Transverse colon (tissue), 4 donors: ENCODE data around the gene INSL3.

Source experiments
- CTCF ChIP-seq, 5 experiments: fragments of 200-600 bp in 3 of 5; fragments of 450-650 bp in 2 of 5; sonication (generic) in 3 of 5; IDR thresholded peaks; 1 replicate in 2 of 5; 2 replicates in 3 of 5; pipeline ENCODE4 v1.5.1; 2016 to 2017; ENCODE audit warnings: antibody characterized with exemption in 5 of 5, inconsistent platforms in 3 of 5, mild to moderate bottlenecking in 2 of 5, moderate library complexity in 1 of 5
- EP300 ChIP-seq: sonication (generic); formaldehyde crosslinking; IDR thresholded peaks from one replicate; pipeline ENCODE4 v1.6.1; 2017; ENCODE audit warnings: antibody characterized with exemption, low read depth
- POLR2A ChIP-seq: fragments of 450-650 bp; IDR thresholded peaks from one replicate; pipeline ENCODE4 v1.6.1; 2016; ENCODE audit warnings: antibody characterized with exemption, mild to moderate bottlenecking, moderate library complexity
- POLR2AphosphoS5 ChIP-seq, 3 donors: sonication (generic); formaldehyde crosslinking; IDR thresholded peaks; one replicate each; pipeline ENCODE4 v1.6.1; 2016; ENCODE audit warnings: antibody characterized with exemption in 3 of 3

GRCh38 chr19:17863520-17864182, 42.3 kb upstream of the INSL3 start:
- TF ChIP-seq CTCF (IDR thresholded peaks at IDR 0.05) (no peak), POLR2AphosphoS5 (IDR thresholded peaks at IDR 0.05) (no peak), POLR2A (no peak), EP300 (no peak)
